HepG2 (cell line): ENCODE measurements around the gene UBE2M. TPM values are rescaled to one million over a fixed set of nuclear protein-coding genes. Genes with fewer than 3 reads are reported as not detected.

Source experiments
- ASH2L ChIP-seq: fragments of 300-600, 200-600 bp; sonication (generic); IDR thresholded peaks from 2 replicates; pipeline ENCODE4 v1.7.0; 2017; ENCODE audit warnings: low read depth, mild to moderate bottlenecking, moderate library complexity, mixed read lengths, low read length; ENCODE audit not compliant: insufficient read length
- CC2D1A ChIP-seq: sonication (generic); formaldehyde crosslinking; IDR thresholded peaks from 2 replicates; pipeline ENCODE4 v1.8.1; 2023; ENCODE audit warnings: mild to moderate bottlenecking, missing genetic modification reagents
- CHCHD3 ChIP-seq: sonication (generic); formaldehyde crosslinking; IDR thresholded peaks from 2 replicates; pipeline ENCODE4 v1.8.0; 2022; ENCODE audit warnings: mild to moderate bottlenecking, missing genetic modification reagents, moderate library complexity
- FOSL1 ChIP-seq: sonication (generic); formaldehyde crosslinking; IDR thresholded peaks from 2 replicates; pipeline ENCODE4 v1.9.0; 2021; ENCODE audit warnings: missing genetic modification reagents, borderline replicate concordance
- HNRNPH1 ChIP-seq: fragments of 200-400 bp; formaldehyde crosslinking; optimal IDR thresholded peaks from 2 replicates; pipeline ENCODE3; 2017; ENCODE audit warnings: mild to moderate bottlenecking, low read depth, low read length
- HOXA3 ChIP-seq: sonication (generic); formaldehyde crosslinking; IDR thresholded peaks from 2 replicates; pipeline ENCODE4 v1.5.0; 2020; ENCODE audit warnings: missing genetic modification reagents
- IRX3 ChIP-seq: sonication (generic); formaldehyde crosslinking; IDR thresholded peaks from 2 replicates; pipeline ENCODE4 v1.8.1; 2023; ENCODE audit warnings: mild to moderate bottlenecking, low read depth, missing genetic modification reagents, borderline replicate concordance
- KLF12 ChIP-seq: sonication (generic); formaldehyde crosslinking; IDR thresholded peaks from 2 replicates; pipeline ENCODE4 v1.4.0; 2020; ENCODE audit warnings: missing genetic modification reagents, borderline replicate concordance
- MTF1 ChIP-seq: sonication (generic); formaldehyde crosslinking; IDR thresholded peaks from 2 replicates; pipeline ENCODE4 v1.5.0; 2020; ENCODE audit warnings: missing genetic modification reagents
- NFYC ChIP-seq: IDR thresholded peaks from 2 replicates; pipeline ENCODE4 v1.6.1; 2016; ENCODE audit warnings: missing genetic modification reagents, missing compliant biosample characterization
- PHF8 ChIP-seq: sonication (generic); formaldehyde crosslinking; IDR thresholded peaks from 2 replicates; pipeline ENCODE4 v1.5.0; 2020; ENCODE audit warnings: missing genetic modification reagents
- PITX1 ChIP-seq: sonication (generic); formaldehyde crosslinking; IDR thresholded peaks from 2 replicates; pipeline ENCODE4 v1.5.1; 2020; ENCODE audit warnings: mild to moderate bottlenecking, missing genetic modification reagents
- RBAK ChIP-seq: sonication (generic); formaldehyde crosslinking; IDR thresholded peaks from 2 replicates; pipeline ENCODE4 v1.5.1; 2020; ENCODE audit warnings: mild to moderate bottlenecking, missing genetic modification reagents
- SMARCC2 ChIP-seq: fragments of 450-650 bp; IDR thresholded peaks from 2 replicates; pipeline ENCODE4 v1.6.1; 2017; ENCODE audit warnings: antibody characterized with exemption, mild to moderate bottlenecking
- SRY ChIP-seq: sonication (generic); formaldehyde crosslinking; IDR thresholded peaks from 2 replicates; pipeline ENCODE4 v1.8.0; 2022; ENCODE audit warnings: mild to moderate bottlenecking, missing genetic modification reagents
- TCF7L2 ChIP-seq: IDR thresholded peaks from 2 replicates; pipeline ENCODE4 v1.6.1; 2011; ENCODE audit warnings: mild to moderate bottlenecking, low read depth, low read length, moderate library complexity
- ZBED4 ChIP-seq: sonication (generic); formaldehyde crosslinking; IDR thresholded peaks from 2 replicates; pipeline ENCODE4 v1.4.0; 2020; ENCODE audit warnings: missing genetic modification reagents, borderline replicate concordance
- ZBTB26 ChIP-seq: IDR thresholded peaks from 2 replicates; pipeline ENCODE4 v1.6.1; 2016; ENCODE audit warnings: missing compliant biosample characterization, missing genetic modification reagents, borderline replicate concordance
- ZFP1 ChIP-seq: IDR thresholded peaks from 2 replicates; pipeline ENCODE4 v1.6.1; 2016
- ZNF331 ChIP-seq: sonication (generic); formaldehyde crosslinking; IDR thresholded peaks from 2 replicates; pipeline ENCODE4 v1.4.0; 2020; ENCODE audit warnings: missing genetic modification reagents
- ZNF607 ChIP-seq: sonication (generic); formaldehyde crosslinking; IDR thresholded peaks from 2 replicates; pipeline ENCODE4 v1.5.1; 2020; ENCODE audit warnings: missing genetic modification reagents, mild to moderate bottlenecking, borderline replicate concordance
- ZNF883 ChIP-seq: sonication (generic); formaldehyde crosslinking; IDR thresholded peaks from 2 replicates; pipeline ENCODE4 v1.5.1; 2020; ENCODE audit warnings: mild to moderate bottlenecking, missing genetic modification reagents; ENCODE audit errors: not compliant biosample characterization
- ZSCAN25 ChIP-seq: sonication (generic); formaldehyde crosslinking; IDR thresholded peaks from 2 replicates; pipeline ENCODE4 v1.8.0; 2022; ENCODE audit warnings: mild to moderate bottlenecking, missing genetic modification reagents
- polyA plus RNA-seq, 8 experiments: library from polyadenylated mRNA; depleted of rRNA in 3 of 8; stranded (reverse) in 7 of 8; unstranded in 1 of 8; fragments of >200 nt; fragmentation: Illumina TruSeq in 4 of 8; extraction: Trizol in 4 of 8; gene quantifications; 2 replicates each; pipeline versions ENCODE4 v1.2.1 to v1.2.3, GENCODE V29; 2011 to 2016; ENCODE audit warnings: low read depth in 4 of 8, missing spikeins in 1 of 8, mixed read lengths in 1 of 8; ENCODE audit not compliant: insufficient read depth in 1 of 8
- total RNA-seq, 5 experiments: library from RNA; depleted of rRNA; stranded (reverse); fragments of >200 nt; fragmentation: Illumina TruSeq; extraction: Trizol; gene quantifications; 2 replicates each; pipeline ENCODE4 v1.2.3, GENCODE V29; 2016; ENCODE audit warnings: low read depth in 1 of 5
- TF ChIP-seq, protein P1 (sequence below): sonication (generic); formaldehyde crosslinking; IDR thresholded peaks from 2 replicates; pipeline ENCODE4 v1.4.0; 2020; ENCODE audit warnings: low read depth, mild to moderate bottlenecking, missing genetic modification reagents

Gene UBE2M
- total and polyA plus RNA-seq, 2 of the 13 experiments (the other 11 are each of a cell fraction or from before 2014, with no cell fraction given): 36.2 to 50.3 TPM

GRCh38 chr19:58572818-58573657, 14.6 kb upstream of the UBE2M start, which contains the start of gene MZF1 (continued):
- no peak for TF ChIP-seq ZBED4 (CRISPR knock-in tag)
- peak; percentile 72 for TF ChIP-seq PHF8 (CRISPR knock-in tag)
- 0 out of 2 replicates have a peak, but pooled peaks have one; percentile 35 for TF ChIP-seq CC2D1A (CRISPR knock-in tag)
- TF ChIP-seq ZNF607 (CRISPR knock-in tag): peak; percentile 85; the same call in 1 of the 2 replicates
- TF ChIP-seq ASH2L: peak; percentile 52
- TF ChIP-seq CHCHD3 (CRISPR knock-in tag): 0 out of 2 replicates have a peak, but pooled peaks have one; percentile 66
- peak; percentile 92 for TF ChIP-seq ZNF883
- peak; percentile 15 for TF ChIP-seq ZSCAN25 (CRISPR knock-in tag)
- TF ChIP-seq ZFP1: peak; percentile 22; the same call in 1 of the 2 replicates
- TF ChIP-seq ZBTB26 (CRISPR knock-in tag): peak; percentile 28; the same call in 1 of the 2 replicates
- TF ChIP-seq, protein P1, sequence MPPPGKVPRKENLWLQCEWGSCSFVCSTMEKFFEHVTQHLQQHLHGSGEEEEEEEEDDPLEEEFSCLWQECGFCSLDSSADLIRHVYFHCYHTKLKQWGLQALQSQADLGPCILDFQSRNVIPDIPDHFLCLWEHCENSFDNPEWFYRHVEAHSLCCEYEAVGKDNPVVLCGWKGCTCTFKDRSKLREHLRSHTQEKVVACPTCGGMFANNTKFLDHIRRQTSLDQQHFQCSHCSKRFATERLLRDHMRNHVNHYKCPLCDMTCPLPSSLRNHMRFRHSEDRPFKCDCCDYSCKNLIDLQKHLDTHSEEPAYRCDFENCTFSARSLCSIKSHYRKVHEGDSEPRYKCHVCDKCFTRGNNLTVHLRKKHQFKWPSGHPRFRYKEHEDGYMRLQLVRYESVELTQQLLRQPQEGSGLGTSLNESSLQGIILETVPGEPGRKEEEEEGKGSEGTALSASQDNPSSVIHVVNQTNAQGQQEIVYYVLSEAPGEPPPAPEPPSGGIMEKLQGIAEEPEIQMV (CRISPR knock-in tag): 0 out of 2 replicates have a peak, but pooled peaks have one; percentile 26
- TF ChIP-seq FOSL1 (CRISPR knock-in tag): no peak
- TF ChIP-seq RBAK: no peak
- TF ChIP-seq MTF1 (CRISPR knock-in tag): no peak
- peak; percentile 81; the same call in 1 of the 2 replicates for TF ChIP-seq KLF12 (CRISPR knock-in tag)
- TF ChIP-seq HOXA3 (CRISPR knock-in tag): peak; percentile 99
- TF ChIP-seq PITX1 (CRISPR knock-in tag): peak; percentile 73
- peak; percentile 7; the same call in 1 of the 2 replicates for TF ChIP-seq ZNF331 (CRISPR knock-in tag)
- TF ChIP-seq HNRNPH1: no peak
- no peak for TF ChIP-seq SMARCC2
- peak; percentile 87 for TF ChIP-seq NFYC (CRISPR knock-in tag)
- TF ChIP-seq TCF7L2: no peak
- TF ChIP-seq SRY (CRISPR knock-in tag): no peak
- 0 out of 2 replicates have a peak, but pooled peaks have one; percentile 70 for TF ChIP-seq IRX3 (CRISPR knock-in tag)
